Caco-2 (cell line): ENCODE data around the gene DCDC2B. TPM values are rescaled to one million over a fixed set of nuclear protein-coding genes. Genes with fewer than 3 reads are reported as not detected.
A peak's percentile ranks its signal among the peaks of the same experiment; 100 is the strongest.

Experiments used
- BruUV-seq: library from RNA; stranded (reverse); fragments of 400-500 nt; replicated peaks from 2 replicates; lab custom pipeline; 2021; lab: Mats Ljungman, UMichigan
- CTCF ChIA-PET: fragments of 300-600 bp; sonication (Branson Sonifier 250); formaldehyde crosslinking; loops from one replicate; lab custom pipeline; 2022; ENCODE audit warnings: antibody characterized with exemption; lab: Charles Lee
- POLR2A ChIA-PET: fragments of 300-600 bp; sonication (Branson Sonifier 250); formaldehyde crosslinking; loops from one replicate; lab custom pipeline; 2022; ENCODE audit warnings: antibody characterized with exemption; lab: Charles Lee
- DNase-seq, 2 experiments: peaks; one replicate each; pipeline versions ENCODE4 v3.0.0 to v3.0.0-alpha.2; 2020 to 2022
- H3K27me3 ChIP-seq: replicated peaks from 2 replicates; pipeline ENCODE4 v1.6.0; 2011; ENCODE audit warnings: low read length; ENCODE audit not compliant: control insufficient read depth, insufficient read depth
- H3K36me3 ChIP-seq: 2 replicates; pipeline ENCODE4 v1.5.1; 2011; ENCODE audit warnings: low read length; ENCODE audit not compliant: control insufficient read depth, insufficient read depth
- H3K4me1 ChIP-seq: fragments of 250-450 bp; sonication (Bioruptor Pico); 2 replicates; pipeline ENCODE4 v1.5.1; 2020; ENCODE audit warnings: mild to moderate bottlenecking
- H3K4me3 ChIP-seq: 2 replicates; pipeline ENCODE4 v1.5.1; 2011; ENCODE audit warnings: low read depth, mild to moderate bottlenecking, control low read depth, low read length
- H3K9me3 ChIP-seq: fragments of 250-450 bp; sonication (Bioruptor Pico); 2 replicates; pipeline ENCODE4 v1.5.1; 2020; ENCODE audit warnings: mild to moderate bottlenecking, moderate library complexity
- H3K27ac Mint-ChIP-seq: one replicate; pipeline ENCODE4 v1.8.0; 2022; ENCODE audit warnings: mixed read lengths; ENCODE audit not compliant: unreplicated experiment
- H3K27me3 Mint-ChIP-seq: one replicate; pipeline ENCODE4 v1.8.0; 2022; ENCODE audit warnings: mixed read lengths; ENCODE audit not compliant: insufficient read depth, unreplicated experiment
- H3K36me3 Mint-ChIP-seq: one replicate; pipeline ENCODE4 v1.8.0; 2022; ENCODE audit warnings: mild to moderate bottlenecking, mixed read lengths; ENCODE audit not compliant: insufficient read depth, unreplicated experiment
- H3K4me1 Mint-ChIP-seq: one replicate; pipeline ENCODE4 v1.8.0; 2022; ENCODE audit warnings: low read depth, mixed read lengths; ENCODE audit not compliant: unreplicated experiment
- H3K4me3 Mint-ChIP-seq: one replicate; pipeline ENCODE4 v1.8.0; 2022; ENCODE audit warnings: mild to moderate bottlenecking, moderate library complexity, mixed read lengths; ENCODE audit not compliant: unreplicated experiment
- H3K9me3 Mint-ChIP-seq: one replicate; pipeline ENCODE4 v1.8.0; 2022; ENCODE audit warnings: mixed read lengths; ENCODE audit not compliant: unreplicated experiment
- intact Hi-C: fragments of 100-400 bp; cut with micrococcal nuclease; formaldehyde crosslinking; loops from one replicate; pipeline ENCODE4 v1.10.0; 2022; ENCODE audit not compliant: unreplicated experiment
- total RNA-seq: library from RNA; stranded (reverse); gene quantifications from 2 replicates; pipeline ENCODE4 v1.2.3, GENCODE V29; 2022
- TF ChIP-seq, protein P1 (sequence below), 2 experiments: fragments of 200-600 bp in 1 of 2; IDR thresholded peaks; 1 replicate in 1 of 2; 2 replicates in 1 of 2; pipeline versions ENCODE4 v1.5.1 to v1.8.0; 2011 to 2022; ENCODE audit warnings: antibody characterized with exemption in 1 of 2, control low read depth in 1 of 2, inconsistent platforms in 1 of 2, low read depth in 1 of 2, low read length in 1 of 2, mild to moderate bottlenecking in 1 of 2, moderate library complexity in 1 of 2; ENCODE audit not compliant: insufficient read depth in 1 of 2, severe bottlenecking in 1 of 2, unreplicated experiment in 1 of 2

The DCDC2B gene
- total RNA-seq, 1 experiment from 2014 or later: not detected

DNA sequence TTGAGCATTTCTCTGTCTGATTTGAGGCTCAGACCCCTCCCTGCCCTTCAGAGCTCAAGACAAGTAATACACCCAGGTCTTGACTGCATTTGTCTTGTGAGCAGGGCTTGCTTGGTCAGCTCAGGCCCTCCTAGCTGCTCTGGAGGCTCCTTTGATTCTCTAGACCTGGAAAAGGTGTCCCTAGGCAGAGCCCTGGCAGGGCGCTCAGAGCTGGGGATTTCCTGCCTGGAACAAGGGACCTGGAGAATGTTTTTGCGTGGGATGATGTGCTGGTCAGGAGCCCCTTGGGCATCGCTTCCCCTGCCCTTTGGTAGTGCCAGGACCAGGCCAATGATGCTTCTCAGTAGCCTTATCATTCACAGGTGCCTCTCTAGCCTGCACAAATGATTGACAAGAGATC, 13.4 kb upstream of the DCDC2B start:
- no TSS peak for BruUV-seq
- H3K27ac Mint-ChIP-seq: no peak overlapping the region
- ChIA-PET CTCF (no interaction called here), POLR2A (interaction anchor here (1.1 kb wide), 1 partner anchor 579 kb away, joined by 3 read pairs; no protein-coding TSS in a partner anchor)
- Histone ChIP-seq H3K36me3 (0 out of 2 replicates have a peak, but pooled peaks cover 1% of the 10 kb centered on the region), H3K4me3 (no peak overlapping the region), H3K4me1 (no peaks in the 10 kb centered on the region), H3K9me3 (no peaks in the 10 kb centered on the region), H3K27me3 (no peaks in the 10 kb centered on the region)
- H3K4me3 Mint-ChIP-seq: no peak overlapping the region
- TF ChIP-seq, protein P1, sequence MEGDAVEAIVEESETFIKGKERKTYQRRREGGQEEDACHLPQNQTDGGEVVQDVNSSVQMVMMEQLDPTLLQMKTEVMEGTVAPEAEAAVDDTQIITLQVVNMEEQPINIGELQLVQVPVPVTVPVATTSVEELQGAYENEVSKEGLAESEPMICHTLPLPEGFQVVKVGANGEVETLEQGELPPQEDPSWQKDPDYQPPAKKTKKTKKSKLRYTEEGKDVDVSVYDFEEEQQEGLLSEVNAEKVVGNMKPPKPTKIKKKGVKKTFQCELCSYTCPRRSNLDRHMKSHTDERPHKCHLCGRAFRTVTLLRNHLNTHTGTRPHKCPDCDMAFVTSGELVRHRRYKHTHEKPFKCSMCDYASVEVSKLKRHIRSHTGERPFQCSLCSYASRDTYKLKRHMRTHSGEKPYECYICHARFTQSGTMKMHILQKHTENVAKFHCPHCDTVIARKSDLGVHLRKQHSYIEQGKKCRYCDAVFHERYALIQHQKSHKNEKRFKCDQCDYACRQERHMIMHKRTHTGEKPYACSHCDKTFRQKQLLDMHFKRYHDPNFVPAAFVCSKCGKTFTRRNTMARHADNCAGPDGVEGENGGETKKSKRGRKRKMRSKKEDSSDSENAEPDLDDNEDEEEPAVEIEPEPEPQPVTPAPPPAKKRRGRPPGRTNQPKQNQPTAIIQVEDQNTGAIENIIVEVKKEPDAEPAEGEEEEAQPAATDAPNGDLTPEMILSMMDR (IDR thresholded peaks at IDR 0.05; ENCODE audit: insufficient read depth in 1 of 2, low read depth in 1 of 2, low read length in 1 of 2, severe bottlenecking in 1 of 2, unreplicated experiment in 1 of 2): no peak
- H3K36me3 Mint-ChIP-seq: peaks cover 59% of the 10 kb centered on the region
- no peaks in the 10 kb centered on the region for H3K4me1 Mint-ChIP-seq
- intact Hi-C loops: no loop called here
- H3K9me3 Mint-ChIP-seq: no peaks in the 10 kb centered on the region
- no peak for DNase-seq
- H3K27me3 Mint-ChIP-seq: no peaks in the 10 kb centered on the region

DNA sequence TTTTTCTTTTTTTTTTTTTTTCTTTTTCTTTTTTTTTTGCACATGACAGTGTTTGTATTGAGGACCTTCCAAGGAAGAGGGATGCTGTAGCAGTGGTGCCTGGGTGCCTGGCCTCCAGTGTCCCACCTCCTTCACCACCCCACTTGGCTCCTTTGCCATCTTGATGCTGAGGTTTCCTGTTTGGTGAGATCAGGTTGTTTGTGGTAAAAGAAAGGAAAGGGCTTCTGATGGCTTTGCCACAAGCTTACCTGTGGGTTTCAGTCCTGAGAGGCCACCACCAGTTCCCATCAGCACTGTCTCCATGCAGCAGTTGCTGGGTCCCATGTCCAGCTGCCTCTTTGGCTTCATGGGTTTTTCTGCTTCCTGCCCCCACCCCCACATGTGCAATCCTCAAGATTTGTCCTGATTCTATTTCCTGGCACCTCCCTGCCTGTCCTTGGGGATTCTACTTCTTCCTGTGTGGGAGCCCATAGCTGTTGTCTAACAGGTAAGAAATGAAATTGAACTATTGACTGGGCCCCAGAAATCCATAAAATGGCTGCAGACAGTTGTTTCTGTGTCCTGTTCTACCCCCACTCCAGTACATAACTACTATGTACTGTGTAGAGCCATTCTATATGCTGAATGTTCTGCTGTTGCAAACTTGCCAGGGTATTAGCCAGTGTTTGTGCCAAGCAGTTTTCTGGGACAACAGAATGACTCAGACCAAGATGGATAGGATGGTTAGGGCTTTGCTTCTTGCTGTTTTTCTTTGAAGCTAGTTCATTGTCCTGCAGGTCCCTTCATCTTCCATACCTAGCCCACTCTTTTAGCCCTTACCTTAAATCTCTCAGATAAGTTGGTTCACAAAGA, 12.7 kb upstream of the DCDC2B start:
- no peaks in the 10 kb centered on the region for H3K4me1 ChIP-seq
- DNase-seq: no peak
- H3K27me3 ChIP-seq: no peaks in the 10 kb centered on the region
- Mint-ChIP-seq H3K4me1 (no peaks in the 10 kb centered on the region), H3K27ac (no peak overlapping the region), H3K36me3 (peaks cover 55% of the 10 kb centered on the region), H3K27me3 (no peaks in the 10 kb centered on the region), H3K9me3 (no peaks in the 10 kb centered on the region), H3K4me3 (no peak overlapping the region)
- H3K36me3 ChIP-seq: 0 out of 2 replicates have a peak, but pooled peaks cover 1% of the 10 kb centered on the region
- no peak overlapping the region for H3K4me3 ChIP-seq
- intact Hi-C loops: no loop called here
- ChIA-PET POLR2A (interaction anchor here (1.1 kb wide), 1 partner anchor 579 kb away, joined by 3 read pairs; no protein-coding TSS in a partner anchor), CTCF (no interaction called here)
- TF ChIP-seq, protein P1 (IDR thresholded peaks at IDR 0.05; ENCODE audit: insufficient read depth in 1 of 2, low read depth in 1 of 2, low read length in 1 of 2, severe bottlenecking in 1 of 2, unreplicated experiment in 1 of 2): no peak
- H3K9me3 ChIP-seq: no peaks in the 10 kb centered on the region
- TSS peak; percentile 9 for BruUV-seq

DNA sequence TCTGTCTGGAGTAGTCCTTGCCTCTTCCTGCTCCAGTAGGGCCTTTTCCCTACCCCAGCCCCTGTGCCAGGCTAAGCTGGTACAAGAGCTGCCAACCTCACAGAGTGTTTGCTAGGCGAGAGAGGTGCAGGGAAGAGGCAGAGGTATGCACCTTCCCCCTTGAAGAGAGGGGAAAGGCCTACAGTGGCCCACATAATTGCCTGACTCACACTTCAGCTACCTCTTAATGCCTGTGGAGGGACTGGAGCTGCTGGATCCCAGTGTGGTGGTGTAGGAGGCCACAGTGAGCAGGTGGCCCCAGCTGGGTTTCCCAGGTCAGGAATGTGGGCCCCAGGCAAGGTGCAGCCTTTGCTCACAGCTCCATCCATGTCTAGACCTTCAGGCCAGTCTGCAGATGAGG, 11.8 kb upstream of the DCDC2B start:
- Histone ChIP-seq H3K4me1 (peaks cover 4% of the 10 kb centered on the region; the same call in 1 of the 2 replicates), H3K36me3 (no peaks in the 10 kb centered on the region), H3K9me3 (no peaks in the 10 kb centered on the region), H3K4me3 (no peak overlapping the region), H3K27me3 (no peaks in the 10 kb centered on the region)
- intact Hi-C loops: no loop called here
- no peaks in the 10 kb centered on the region for H3K4me1 Mint-ChIP-seq
- CTCF ChIA-PET: interaction anchor here (0.7 kb wide), 1 partner anchor 408 kb away, joined by 3 read pairs; no protein-coding TSS in a partner anchor
- DNase-seq: no peak
- POLR2A ChIA-PET: no interaction called here
- no TSS peak for BruUV-seq
- TF ChIP-seq, protein P1 (IDR thresholded peaks at IDR 0.05; ENCODE audit: insufficient read depth in 1 of 2, low read depth in 1 of 2, low read length in 1 of 2, severe bottlenecking in 1 of 2, unreplicated experiment in 1 of 2): no peak
- no peak overlapping the region for H3K4me3 Mint-ChIP-seq
- no peaks in the 10 kb centered on the region for H3K27me3 Mint-ChIP-seq
- H3K36me3 Mint-ChIP-seq: peaks cover 52% of the 10 kb centered on the region
- H3K27ac Mint-ChIP-seq: no peak overlapping the region
- H3K9me3 Mint-ChIP-seq: no peaks in the 10 kb centered on the region
